Adrenal gland (tissue), 5 donors: Measurements from ENCODE around the gene RALY.

Experiments used
- CTCF ChIP-seq, 6 experiments: fragments of 450-650 bp in 4 of 6; fragments of 200-600 bp in 2 of 6; sonication (generic) in 1 of 6; IDR thresholded peaks; 1 replicate in 5 of 6; 2 replicates in 1 of 6; pipeline versions ENCODE4 v1.5.1 to v1.8.0; 2016 to 2021; ENCODE audit warnings: antibody characterized with exemption in 6 of 6, mild to moderate bottlenecking in 2 of 6, moderate library complexity in 1 of 6
- POLR2A ChIP-seq, 2 donors: fragments of 450-650 bp; IDR thresholded peaks; one replicate each; pipeline ENCODE4 v1.6.1; 2017; ENCODE audit warnings: antibody characterized with exemption in 2 of 2, mild to moderate bottlenecking in 2 of 2, moderate library complexity in 1 of 2
- donor health status: DM: no; HTN: no; CAD: no.

GRCh38 chr20:34023937-34024722 lies 30.4 kb downstream of the RALY start:
- TF ChIP-seq CTCF (IDR thresholded peaks at IDR 0.05): no peak
- TF ChIP-seq POLR2A (IDR thresholded peaks at IDR 0.05): no peak
